HG02885 (cell line): ENCODE measurements around the gene ATP8A2.
"Not testable (repeated sequence)": the region's sequence is repeated elsewhere in the genome, so short reads cannot be mapped to it uniquely, and the experiment has no call there.

Experiments used
- ATAC-seq: cut with Tn5 transposase; IDR thresholded peaks from one replicate; pipeline ENCODE4 v1.9.1; 2021; ENCODE audit warnings: mild to moderate bottlenecking; ENCODE audit not compliant: unreplicated experiment, poor library complexity

Gene ATP8A2

DNA sequence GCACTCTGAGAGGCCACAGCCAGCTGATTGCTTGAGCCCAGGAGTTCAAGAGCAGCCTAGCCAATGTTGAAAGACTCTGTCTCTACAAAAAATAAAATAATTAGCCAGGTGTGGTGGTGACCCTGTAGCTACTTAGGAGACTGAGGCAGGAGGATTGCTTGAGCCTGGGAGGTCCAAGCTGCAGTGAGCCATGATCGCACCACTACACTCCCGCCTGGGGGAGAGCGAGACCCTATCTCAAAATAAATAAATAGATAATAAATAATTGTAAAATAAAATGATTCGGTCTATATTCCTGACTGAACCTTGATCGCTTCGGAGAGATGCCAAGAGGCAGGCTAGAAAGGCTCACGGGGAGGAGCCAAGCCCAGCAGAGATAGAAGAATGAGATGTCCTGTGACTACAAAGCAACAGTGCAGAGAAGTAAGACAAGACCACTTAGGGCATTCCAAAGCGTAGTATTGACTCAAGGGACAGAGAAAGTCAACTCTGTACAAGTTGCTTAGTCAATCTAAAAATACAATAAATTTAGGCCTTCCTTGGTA is 667.2 kb downstream of the ATP8A2 start:
- ATAC-seq: no peak

DNA sequence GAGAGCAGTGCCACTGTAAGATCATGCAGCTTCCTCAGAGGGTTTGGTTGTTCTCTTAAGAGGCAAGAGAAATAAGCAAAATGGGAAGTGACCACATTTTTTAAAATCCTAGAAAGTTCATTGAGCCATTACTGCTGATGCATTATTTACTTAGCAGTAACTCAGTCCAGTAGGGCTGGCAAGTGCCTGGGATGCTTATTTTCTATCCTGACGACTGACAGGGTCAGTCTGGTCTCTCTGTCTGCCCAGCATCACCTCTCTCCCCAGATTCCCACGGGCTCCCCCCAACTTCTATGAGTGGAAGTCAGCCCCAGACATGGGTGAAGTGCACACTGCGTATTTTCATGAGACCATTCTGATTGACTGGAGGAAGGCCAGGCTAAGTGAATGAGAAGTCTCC is 669.7 kb downstream of the ATP8A2 start:
- no peak for ATAC-seq

DNA sequence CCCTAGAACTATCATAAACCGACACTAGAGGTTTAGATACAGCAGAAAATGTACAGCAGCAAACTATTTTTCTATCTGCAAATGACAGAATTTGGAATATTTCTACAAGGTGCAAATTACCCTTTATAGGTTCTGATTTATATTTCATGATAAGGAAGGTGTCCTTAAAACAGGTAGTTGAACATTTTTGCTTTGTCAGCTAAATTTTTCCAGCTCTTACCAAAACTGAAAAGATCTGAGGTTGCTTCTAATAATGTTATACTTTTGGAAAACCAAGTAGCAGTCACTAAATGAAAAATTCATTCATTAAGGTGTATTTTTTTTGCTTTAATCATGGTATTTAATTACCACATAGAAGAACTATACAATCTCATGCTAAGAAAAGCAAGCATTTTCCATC is 671.0 kb downstream of the ATP8A2 start:
- ATAC-seq: no peak

DNA sequence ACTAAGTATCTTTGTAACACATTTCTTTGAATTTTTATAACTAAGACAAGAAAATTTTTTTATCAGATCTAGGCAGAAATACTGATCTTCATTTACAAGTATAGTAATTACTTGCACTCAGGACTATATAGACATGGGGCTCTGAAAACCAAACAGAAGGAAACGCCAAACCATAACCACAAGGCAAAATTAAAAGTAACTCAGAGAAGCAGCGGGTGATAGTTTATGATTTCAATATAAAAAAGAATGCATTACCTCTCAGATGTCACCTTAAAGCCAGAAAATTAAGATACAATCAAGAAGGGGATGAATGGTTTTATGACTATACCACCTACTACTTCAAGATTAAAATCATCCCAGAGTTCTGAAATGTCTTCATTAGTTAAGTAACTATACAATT is 673.4 kb downstream of the ATP8A2 start:
- ATAC-seq: no peak

DNA sequence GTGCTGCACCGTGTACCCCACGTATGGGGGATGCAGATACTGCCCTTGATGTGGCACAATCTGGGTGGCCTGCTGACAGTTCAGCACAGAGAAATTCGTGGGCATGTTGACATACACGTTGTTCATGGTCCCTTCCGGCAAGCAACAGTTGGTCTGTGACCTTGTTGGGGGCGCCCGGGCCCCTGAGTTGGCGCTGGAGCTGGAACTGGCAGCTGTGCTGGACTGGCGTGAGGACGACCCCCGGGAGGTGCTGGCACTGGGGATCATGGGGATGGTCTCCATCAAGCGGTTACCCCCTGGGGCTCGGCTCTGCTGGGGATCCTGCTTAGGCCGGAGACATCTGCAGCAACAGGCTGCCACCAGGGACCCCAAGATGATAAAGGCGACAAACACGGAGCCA is 674.9 kb downstream of the ATP8A2 start:
- no peak for ATAC-seq

- ATAC-seq: no peak
Measured at GRCh38 chr13:26047040-26047439, 675.3 kb downstream of the ATP8A2 start.

GRCh38 chr13:26048741-26049140 is 677.0 kb downstream of the ATP8A2 start:
- no peak for ATAC-seq

GRCh38 chr13:26050568-26051230 is 678.9 kb downstream of the ATP8A2 start:
- no peak for ATAC-seq

- ATAC-seq: no peak
Measured at GRCh38 chr13:26051231-26051656, 679.5 kb downstream of the ATP8A2 start.

DNA sequence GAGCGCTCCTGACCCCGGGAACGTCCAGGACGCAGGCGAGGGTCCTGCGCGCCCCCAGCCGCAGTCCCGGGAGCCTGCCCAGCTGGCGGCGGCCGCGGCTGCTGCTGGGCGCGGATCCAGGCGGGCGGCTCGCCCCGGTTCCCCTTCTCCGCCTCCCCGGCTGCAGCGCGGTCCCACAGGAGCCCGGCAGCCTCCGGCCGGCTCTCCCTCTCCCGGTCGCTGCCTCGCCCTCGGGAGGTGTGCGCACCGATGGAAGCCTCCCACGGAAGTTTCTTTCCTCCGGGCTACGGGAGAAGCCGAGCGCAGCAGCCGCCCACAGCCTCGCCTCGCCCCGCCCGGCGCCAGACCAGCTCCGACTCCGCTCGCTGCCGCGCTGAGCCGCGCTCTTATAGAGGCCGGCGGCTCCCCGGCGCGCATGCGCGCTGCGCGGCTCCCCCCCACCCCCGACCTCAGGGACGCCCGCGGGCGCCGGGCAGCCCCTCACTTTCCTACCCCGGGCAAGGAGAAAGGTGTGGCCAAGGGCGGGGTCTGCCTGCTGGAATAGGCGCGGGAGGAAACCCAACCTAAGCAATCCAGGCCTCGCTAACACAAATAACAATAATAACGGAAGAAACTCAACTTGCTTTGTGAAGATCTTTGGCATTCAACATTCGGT is 680.0 kb downstream of the ATP8A2 start, which contains the start of gene SHISA2:
Gene SHISA2, minus strand, starts transcription at position 360 of the 655 bp plus-strand sequence. CDS start 1,041 bp downstream, outside the sequence.
- ATAC-seq: no peak

- no peak for ATAC-seq
Measured at GRCh38 chr13:26052337-26052736, 680.6 kb downstream of the ATP8A2 start.

DNA sequence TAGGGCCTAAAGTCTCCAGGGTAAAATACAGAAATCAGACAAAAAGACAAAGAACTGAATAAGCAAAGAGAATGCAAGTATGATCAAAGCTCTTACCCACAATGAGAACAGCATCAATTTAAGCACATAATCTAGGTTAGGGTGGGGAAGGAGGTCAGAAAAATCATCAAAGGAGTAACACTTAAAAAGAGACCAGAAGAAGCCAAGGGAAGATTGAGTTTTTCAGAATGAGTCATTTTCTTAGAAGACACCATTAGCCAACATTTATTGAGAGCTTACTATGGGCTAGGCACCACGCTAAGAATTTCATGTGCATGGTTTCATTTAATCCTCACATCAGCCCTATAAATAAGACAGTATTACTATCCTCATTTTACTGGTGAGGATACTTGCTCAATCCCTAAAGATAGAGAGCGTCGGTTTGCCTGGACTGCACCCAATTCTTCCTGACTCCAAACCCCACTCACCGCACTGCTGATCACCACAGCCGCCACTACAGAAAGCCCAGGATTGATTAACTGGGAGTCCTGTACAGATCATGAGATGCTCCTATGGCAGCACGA is 681.7 kb downstream of the ATP8A2 start:
- no peak for ATAC-seq

- ATAC-seq: no peak
Measured at GRCh38 chr13:26054896-26055295, 683.1 kb downstream of the ATP8A2 start.

GRCh38 chr13:26058704-26059103 is 686.9 kb downstream of the ATP8A2 start:
- no peak for ATAC-seq

- ATAC-seq: no peak
Measured at GRCh38 chr13:26060357-26060756, 688.6 kb downstream of the ATP8A2 start.

- no peak for ATAC-seq
Measured at GRCh38 chr13:26061256-26061655, 689.5 kb downstream of the ATP8A2 start.

- no peak for ATAC-seq
Measured at GRCh38 chr13:26061947-26062346, 690.2 kb downstream of the ATP8A2 start.

- no peak for ATAC-seq
Measured at GRCh38 chr13:26062853-26063444, 691.2 kb downstream of the ATP8A2 start.

DNA sequence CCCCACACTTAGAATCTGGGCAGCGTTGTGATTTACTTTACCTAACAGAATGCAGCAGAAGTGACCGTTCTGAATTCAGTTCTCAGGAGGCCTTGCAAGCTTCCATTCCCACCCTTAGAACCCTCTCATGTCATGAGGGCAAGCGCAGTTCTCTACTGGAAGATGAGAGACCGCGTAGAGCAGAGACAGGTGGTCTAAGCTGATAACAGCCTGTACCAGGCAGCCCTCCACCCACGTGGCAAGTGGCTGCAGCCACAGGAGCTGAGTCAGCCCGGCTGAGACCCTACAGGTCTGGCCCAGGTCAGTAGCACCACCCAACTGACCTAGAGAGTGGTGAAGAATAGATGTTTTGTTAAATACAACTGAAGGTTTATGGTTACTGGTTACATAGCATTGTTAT is 694.7 kb downstream of the ATP8A2 start:
- ATAC-seq: not testable (repeated sequence)

DNA sequence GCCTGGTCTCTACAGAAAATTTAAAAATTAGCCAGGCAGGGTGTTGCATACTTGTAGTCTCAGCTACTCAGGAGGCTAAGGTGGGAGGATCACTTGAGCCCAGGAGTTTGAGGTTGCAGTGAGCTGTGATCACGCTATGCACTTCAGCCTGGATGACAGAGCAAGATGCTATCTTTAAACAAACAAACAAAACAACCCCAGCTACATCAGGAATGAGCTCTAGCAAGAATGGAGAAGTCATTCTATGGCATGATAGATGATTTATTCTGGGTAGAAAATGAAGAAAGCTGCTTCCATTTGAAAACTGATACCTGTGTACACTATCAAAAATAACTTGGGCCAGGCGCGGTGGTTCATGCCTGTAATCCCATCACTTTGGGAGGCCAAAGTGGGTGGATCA is 695.8 kb downstream of the ATP8A2 start:
- ATAC-seq: no peak

- ATAC-seq: not testable (repeated sequence)
Measured at GRCh38 chr13:26068372-26068771, 696.6 kb downstream of the ATP8A2 start.
